Stimulated activated CD8-positive, alpha-beta memory T cell treated with anti-CD3 and anti-CD28 coated beads, Interleukin-15, amount 100 ng/mL, for 24 hours (primary cell): ENCODE results near the gene NOP16.

Experiments
- DNase-seq: peaks from one replicate; pipeline ENCODE4 v3.0.0-alpha.2; 2020; ENCODE audit warnings: low read depth

The NOP16 gene, protein sequence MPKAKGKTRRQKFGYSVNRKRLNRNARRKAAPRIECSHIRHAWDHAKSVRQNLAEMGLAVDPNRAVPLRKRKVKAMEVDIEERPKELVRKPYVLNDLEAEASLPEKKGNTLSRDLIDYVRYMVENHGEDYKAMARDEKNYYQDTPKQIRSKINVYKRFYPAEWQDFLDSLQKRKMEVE

DNA sequence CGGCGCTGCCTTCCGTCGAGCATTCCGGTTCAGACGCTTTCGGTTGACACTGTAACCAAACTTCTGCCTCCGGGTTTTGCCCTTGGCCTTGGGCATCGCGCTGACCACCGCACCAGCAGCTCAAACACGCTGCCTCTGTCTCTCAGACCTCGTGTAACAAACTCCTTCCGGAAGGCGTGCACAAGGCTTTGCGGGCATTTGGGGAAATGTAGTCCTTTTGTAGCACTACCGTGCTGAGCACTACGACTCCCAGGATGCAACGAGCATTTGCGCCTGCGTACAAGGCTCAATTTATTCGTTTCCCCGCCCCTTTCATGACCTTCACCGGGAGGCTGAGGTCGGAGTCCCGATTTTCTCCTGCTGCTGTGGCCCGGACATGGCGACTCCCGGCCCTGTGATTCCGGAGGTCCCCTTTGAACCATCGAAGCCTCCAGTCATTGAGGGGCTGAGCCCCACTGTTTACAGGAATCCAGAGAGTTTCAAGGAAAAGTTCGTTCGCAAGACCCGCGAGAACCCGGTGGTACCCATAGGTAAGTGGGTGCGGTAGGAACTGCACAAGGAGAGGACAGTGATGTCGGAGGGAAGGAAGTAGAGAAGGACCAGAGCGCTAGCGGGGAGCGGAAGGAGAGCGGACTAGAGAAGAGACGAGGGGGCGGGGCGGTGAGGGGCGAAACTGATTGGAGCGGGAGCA lies at the start of gene NOP16, which contains the start of gene HIGD2A:
Gene NOP16, minus strand, starts transcription at position 155 of the 691 bp plus-strand sequence. Its CDS starts 59 bp downstream, at position 96.
Gene HIGD2A, plus strand, starts transcription at position 308 of the 691 bp plus-strand sequence. Its CDS starts 69 bp downstream, at position 377.
- DNase-seq = peak; percentile 95

GRCh38 chr5:176436656-176437055 lies 48.3 kb upstream of the NOP16 start:
- no peak for DNase-seq

GRCh38 chr5:176432707-176433106 lies 44.3 kb upstream of the NOP16 start:
- DNase-seq = no peak

DNA sequence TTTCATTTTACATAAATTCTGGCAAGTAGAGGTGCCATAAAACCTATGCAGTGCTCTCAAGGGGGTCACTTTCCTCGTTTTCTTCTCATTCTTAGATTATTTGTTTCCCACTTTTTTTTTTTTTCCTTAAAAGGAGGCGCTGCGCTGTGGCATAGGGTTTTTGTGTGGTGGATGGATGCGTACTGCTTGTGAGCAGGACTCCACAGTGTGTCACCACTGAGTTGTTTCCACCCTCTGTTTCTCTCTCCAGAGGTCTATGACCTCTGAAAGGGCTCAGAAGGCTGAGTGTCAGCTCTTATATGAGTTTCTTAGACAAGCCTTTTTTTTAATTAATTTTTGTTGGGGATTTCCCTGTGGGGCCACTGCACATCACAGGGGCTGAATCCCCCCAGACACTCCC lies 41.6 kb upstream of the NOP16 start:
- DNase-seq = no peak

- no peak for DNase-seq
Measured at GRCh38 chr5:176427971-176428370, 39.6 kb upstream of the NOP16 start.

DNA sequence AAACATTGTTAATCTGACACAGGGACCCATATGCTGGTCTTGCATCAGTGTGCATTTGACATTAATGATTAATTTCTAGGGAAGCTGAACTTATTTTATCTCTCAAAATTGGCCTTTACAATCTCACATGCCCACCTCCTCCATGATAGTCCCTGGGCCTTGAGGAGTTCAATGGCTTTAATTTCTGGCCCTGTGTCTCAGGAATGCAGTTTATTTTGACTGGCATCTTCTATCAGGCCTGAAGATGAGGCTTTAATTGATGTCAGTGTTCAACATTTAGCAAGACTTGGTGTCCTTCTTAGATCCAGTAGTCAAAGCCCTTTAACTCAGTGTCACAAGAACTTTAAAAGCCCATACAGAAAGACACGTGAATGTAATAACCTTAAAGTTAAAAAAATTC lies 38.5 kb upstream of the NOP16 start:
- no peak for DNase-seq

GRCh38 chr5:176425791-176426190 lies 37.4 kb upstream of the NOP16 start:
- DNase-seq = no peak

DNA sequence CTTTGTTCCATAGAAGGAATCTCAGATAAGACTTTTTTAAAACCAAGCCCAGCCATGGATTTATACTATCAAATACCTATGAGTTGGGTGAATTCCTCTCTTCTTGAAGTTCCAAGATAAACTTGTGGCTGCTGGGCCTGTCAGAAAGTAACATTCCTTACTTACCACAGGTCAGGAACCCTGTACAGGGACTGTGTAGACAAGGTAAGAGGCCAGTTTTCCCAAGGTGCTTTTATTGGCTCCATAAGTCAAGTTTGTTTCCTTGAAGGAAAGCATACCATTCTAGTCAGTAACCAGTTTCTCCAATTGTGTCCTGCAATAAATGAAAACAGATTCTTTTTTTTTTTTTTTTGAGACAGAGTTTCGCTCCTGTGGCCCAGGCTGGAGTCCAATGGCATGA lies 36.7 kb upstream of the NOP16 start:
- DNase-seq = no peak

- no peak for DNase-seq
Measured at GRCh38 chr5:176424181-176424580, 35.8 kb upstream of the NOP16 start.

DNA sequence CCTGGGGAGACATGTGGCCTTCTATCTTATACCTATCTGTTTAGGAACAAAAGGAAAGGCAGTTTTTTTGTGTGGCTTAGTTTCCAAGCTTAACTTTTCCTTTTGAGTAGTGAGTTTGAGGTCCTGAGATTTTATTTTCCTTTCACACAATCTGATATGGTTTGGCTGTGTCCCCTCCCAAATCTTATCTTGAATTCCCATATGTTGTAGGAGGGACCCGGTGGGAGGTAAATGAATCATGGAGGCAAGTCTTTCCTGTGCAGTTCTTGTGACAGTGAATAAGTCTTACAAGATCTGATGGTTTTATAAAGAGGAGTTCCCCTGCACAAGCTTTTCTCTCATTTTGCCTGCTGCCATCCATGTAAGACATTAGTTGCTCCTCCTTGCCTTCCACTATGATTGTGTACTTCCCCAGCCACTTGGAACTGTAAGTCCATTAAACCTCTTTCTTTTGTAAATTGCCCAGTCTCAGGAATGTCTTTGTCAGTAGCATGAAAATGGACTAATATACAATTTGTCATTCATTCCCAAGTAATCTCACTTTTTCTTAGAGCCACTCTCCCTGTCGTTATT lies 32.7 kb upstream of the NOP16 start:
- DNase-seq = no peak

- no peak for DNase-seq
Measured at GRCh38 chr5:176420086-176420485, 31.7 kb upstream of the NOP16 start.

DNA sequence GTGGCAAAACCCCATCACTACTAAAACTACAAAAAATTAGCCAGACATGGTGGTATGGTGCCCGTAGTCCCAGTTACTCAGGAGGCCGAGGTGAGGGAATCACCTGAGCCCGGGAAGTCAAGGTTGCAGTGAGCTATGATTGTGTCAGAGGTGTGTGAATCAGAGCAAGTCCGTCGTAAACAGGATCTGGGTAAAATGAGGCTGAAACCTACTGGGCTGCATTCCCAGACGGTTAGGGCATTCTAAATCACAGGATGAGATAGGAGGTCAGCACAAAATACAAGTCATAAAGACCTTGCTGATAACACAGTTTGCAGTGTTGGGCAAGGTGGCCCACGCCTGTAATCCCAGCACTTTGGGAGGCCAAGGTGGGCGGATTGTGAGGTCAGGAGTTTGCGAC lies 29.9 kb upstream of the NOP16 start:
- no peak for DNase-seq

- DNase-seq = no peak
Measured at GRCh38 chr5:176416965-176417364, 28.6 kb upstream of the NOP16 start.

DNA sequence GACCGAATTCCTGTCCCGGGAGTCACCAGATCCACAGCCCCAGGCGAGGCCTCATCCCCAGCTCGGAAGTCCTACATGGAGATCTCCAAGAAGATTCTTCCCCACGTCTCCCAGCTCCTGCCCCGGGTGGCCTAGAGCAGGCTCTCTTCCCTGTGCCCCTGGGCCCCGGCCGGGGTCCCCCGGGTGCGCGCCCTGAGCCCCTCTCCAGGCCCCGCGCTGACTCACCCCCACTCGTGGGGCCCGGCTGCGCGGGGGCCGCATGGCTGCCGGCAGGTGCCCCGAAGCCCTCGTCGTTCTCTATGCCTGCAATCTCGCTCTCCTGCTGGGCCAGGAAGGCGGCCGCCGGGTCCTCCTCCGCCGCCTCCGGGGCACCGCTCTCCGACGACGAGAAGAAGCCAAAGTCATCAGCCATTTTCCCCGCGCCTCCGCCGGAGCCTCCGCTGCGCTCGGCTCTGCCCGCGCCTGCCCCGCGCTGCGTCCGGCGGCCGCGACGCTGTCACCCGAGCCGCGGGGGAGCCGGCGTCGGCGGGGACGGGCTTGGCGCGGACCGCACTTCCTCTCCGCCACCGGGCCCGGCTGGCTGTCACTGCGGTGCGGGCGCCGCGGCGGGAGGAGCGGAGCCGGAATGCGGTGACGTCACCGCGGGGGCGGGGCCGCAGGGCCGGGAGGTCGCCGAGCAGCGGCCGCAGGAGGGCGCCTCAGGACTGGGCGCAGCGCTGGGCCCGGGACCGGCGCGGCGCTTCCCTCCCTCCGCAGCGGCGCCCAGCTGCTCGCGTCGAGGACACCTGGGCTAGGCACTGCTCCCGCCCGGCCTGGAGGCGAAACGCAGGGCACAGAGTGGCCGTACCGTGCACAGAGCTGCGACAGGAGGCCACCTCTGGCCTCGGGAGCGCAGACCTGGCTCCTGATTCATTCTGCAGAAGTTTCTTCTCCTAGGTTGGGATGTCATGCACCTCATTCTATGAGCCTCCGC lies 27.8 kb upstream of the NOP16 start, which contains the start of gene CLTB:
Gene CLTB, minus strand, starts transcription at position 588 of the 973 bp plus-strand sequence. Its CDS starts 176 bp downstream, at position 412.
- DNase-seq = peak; percentile 90

DNA sequence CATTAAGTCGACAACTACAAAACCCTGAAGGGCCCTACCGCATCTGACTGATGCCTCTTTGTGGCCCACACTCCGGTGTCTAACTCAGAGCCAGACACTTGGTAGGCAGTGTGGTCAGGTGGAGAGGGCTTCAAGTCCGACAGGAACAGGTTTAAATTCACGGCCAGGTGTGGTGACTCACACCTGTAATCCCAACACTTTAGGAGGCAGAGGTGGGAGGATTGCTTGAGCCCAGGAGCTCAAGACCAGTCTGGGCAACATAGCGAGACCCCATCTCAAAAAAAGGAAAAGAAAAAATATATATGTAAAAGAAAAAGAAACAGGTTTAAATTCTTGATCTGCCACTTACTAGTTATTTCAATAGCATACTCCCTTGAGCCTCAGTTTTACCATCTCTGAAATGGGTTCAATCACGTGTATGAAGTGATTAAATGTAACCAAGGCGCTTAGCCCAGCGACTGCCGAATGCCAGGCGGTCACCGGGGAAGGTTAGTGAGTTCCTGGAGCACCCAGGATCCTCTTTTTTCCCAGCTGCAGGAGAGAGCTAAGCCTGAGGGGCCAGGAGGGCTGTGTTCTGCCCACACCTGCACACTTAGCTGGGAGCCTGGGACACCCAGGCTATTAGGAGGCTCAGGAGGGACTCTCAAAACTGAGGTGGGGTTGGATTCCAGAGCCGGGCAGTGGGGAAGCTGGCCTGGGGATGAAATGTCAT lies 27.0 kb upstream of the NOP16 start:
- no peak for DNase-seq

DNA sequence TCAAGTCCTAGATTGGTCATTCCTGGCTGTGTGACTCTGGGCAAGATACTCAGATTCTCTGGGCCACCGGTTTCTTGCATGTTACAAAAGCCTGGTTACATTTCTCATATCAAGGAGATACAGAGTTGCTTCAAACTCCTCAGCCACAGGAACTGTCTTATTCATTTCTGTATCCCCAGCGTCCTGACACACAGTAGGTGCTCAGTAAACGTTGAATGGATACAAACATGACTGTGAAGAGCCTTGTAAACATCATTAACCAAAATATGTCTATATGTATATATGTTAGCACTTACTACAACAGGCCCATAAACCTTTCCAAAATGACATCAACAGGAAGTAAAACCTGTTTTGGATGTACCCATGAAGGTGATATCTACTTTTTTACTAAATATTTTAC lies 26.3 kb upstream of the NOP16 start:
- DNase-seq = no peak

GRCh38 chr5:176413709-176414191 lies 25.4 kb upstream of the NOP16 start:
- no peak for DNase-seq

DNA sequence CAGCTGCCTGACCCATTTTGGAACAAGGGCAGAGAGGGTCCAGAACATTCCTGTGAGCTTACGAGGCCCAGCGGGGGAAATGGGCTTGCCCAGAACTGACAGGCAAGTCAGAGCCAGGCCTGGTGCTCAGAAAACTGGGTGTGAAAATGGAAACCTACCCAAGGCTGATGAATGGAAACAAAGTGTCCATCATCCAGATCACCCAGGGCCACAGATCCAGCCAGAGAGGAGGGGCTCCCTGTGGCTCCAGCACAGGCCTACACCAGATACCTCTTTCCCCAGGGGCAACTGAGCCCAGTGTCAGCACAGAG lies 24.8 kb upstream of the NOP16 start:
- no peak for DNase-seq

GRCh38 chr5:176412517-176413254 lies 24.3 kb upstream of the NOP16 start:
- DNase-seq = no peak

GRCh38 chr5:176410486-176411180 lies 22.2 kb upstream of the NOP16 start:
- no peak for DNase-seq
